HG02884 (cell line): ENCODE measurements around the gene HLA-DRA.

ENCODE experiments used
- ATAC-seq: cut with Tn5 transposase; IDR thresholded peaks from one replicate; pipeline ENCODE4 v1.9.1; 2021; ENCODE audit warnings: mild to moderate bottlenecking, moderate library complexity; ENCODE audit not compliant: unreplicated experiment

The HLA-DRA gene

DNA sequence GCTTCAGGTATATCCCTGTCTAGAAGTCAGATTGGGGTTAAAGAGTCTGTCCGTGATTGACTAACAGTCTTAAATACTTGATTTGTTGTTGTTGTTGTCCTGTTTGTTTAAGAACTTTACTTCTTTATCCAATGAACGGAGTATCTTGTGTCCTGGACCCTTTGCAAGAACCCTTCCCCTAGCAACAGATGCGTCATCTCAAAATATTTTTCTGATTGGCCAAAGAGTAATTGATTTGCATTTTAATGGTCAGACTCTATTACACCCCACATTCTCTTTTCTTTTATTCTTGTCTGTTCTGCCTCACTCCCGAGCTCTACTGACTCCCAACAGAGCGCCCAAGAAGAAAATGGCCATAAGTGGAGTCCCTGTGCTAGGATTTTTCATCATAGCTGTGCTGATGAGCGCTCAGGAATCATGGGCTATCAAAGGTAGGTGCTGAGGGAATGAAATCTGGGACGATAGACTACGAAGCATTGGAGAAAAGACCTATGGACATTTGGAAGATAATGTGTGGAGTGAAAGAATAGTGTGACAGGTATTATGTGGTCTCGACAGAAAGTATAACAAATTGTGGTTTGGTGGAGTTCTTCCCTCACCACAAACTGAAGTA is at the start of gene HLA-DRA:
TSS of gene HLA-DRA (plus strand) at position 286 of the 613 bp plus-strand sequence. CDS start at position 350, 64 bp downstream.
- ATAC-seq = peak; percentile 65

GRCh38 chr6:32391505-32391904 is 48.2 kb upstream of the HLA-DRA start:
- ATAC-seq = no peak

GRCh38 chr6:32393665-32394420 is 45.8 kb upstream of the HLA-DRA start:
- ATAC-seq = no peak

GRCh38 chr6:32396028-32396427 is 43.7 kb upstream of the HLA-DRA start:
- ATAC-seq = no peak

DNA sequence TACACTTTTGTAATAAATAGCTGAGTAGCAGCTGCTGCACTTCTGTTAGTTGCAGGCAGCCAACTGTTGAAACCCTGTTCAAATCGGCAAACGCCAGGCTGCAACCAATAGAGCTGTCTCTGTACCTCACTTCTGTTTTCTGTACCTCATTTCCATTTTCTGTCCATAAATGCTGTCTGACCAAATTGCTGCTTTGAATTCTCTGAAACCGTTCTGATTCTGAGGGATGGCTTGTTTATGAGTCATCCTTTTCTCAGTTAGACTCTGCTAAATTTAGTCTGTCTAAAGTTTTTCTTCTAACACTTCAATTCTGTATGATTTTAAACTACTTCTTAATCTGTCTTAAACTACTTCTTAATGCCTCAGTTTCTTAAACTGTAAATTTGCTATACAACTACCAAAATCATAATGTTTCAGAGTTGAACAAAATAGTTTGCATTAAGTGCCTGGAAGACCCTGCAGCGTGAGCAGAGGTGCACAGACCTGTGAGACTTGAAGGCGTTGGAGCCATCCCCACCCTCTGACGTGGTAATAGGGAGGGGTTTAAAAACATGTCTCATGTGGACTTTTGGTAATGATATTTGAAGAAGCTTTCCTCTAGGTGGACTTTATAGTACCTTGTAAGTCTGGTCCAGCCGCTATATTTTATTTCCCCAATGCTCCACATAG is 42.3 kb upstream of the HLA-DRA start:
- ATAC-seq = no peak

DNA sequence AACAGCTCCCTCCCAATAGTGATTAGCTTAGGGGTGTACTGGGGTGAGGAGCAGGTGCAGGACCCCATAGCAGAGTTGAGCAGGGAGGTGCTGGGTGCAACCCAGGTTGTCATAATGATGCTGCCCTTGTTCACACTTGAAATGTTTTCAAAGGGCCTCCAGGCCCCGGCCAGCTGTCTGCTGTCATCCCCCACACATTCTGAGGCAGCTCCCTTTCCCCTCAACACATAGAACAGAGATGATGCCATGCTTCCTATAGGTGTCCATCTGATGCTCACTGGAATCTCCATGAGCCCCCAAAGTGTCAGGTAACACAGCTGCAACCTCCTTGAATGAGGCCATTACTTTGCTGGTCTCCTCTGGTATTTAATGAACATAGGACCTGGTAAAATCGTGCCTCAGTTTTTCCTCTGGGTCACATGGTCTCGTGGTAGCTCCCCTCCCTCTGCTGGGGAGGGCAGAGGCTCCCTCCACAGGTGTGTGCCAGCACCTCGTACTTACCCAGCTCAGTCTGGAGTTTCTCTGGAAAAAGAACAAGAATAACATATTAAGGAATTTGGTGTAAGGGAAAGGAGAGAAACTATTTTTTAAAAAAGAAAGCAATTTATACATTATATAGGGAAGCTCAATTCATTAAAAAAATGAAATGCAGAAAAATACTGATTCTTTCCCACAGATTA is 38.3 kb upstream of the HLA-DRA start:
- no peak for ATAC-seq

DNA sequence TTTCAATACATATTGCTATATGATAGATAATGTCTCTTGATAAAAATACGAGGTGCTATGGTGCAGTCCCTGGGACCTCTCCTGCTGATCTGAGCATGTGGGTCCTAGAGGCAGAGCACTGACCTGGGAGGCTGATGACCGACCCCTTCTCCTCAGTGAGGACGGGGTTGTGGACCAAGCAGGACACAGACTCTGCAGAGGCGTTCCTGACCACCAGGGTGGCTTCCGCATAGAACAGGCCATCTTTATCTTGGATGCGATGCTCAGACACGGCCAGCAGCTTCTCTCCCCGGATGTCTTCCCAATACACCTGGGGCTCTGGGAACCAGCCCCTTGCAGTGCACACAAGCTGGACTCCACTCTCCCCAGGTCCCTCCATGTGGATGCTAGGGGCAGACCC is 36.9 kb upstream of the HLA-DRA start:
- ATAC-seq = no peak

- no peak for ATAC-seq
These were observed 34.0 kb upstream of the HLA-DRA start for GRCh38 chr6:32405656-32406055.

DNA sequence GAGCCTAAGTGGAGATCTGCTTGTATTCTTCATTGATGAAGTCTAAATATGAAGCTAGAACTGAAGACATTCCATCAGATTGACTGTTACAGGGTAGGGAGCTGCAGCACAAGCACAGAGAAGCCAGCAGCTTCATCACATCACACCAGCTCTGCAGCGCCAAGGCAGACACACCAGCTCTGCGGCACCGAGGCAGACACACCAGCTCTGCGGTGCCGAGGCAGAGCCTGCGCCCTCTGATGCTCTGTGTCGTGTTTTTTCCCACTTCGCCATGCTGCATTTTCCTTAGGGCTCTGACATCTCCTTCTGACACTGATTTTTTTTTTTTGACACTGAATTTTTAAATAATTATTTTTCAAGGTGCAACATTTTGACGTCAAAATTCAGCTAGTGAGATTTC is 33.5 kb upstream of the HLA-DRA start:
- ATAC-seq = no peak

DNA sequence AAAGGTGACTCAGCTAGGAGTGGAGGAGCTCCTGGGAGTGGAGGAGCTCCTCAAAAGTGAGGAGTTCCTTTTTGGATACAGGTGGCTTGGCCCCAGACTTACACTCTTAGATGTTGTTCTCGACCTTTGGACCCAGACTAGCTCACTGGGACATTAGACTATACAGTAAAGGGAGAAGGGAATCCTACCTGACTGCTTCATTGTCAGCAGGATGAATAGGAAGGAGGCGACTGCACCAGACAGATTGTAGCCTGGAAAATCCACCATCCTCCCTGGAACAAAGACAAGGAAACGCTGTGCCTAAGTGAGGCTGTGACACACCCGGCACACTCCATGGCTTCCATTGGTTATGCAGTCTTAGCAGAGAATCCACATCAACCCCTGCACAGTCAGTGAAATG is 32.8 kb upstream of the HLA-DRA start, which contains the start of gene BTNL2:
TSS of gene BTNL2 (minus strand) at position 325 of the 400 bp plus-strand sequence. CDS start at position 267, 58 bp downstream.
- ATAC-seq = no peak

- no peak for ATAC-seq
These were observed 28.8 kb upstream of the HLA-DRA start for GRCh38 chr6:32410906-32411305.

- no peak for ATAC-seq
These were observed 27.9 kb upstream of the HLA-DRA start for GRCh38 chr6:32411566-32412327.

GRCh38 chr6:32413427-32414047 is 26.1 kb upstream of the HLA-DRA start:
- no peak for ATAC-seq

DNA sequence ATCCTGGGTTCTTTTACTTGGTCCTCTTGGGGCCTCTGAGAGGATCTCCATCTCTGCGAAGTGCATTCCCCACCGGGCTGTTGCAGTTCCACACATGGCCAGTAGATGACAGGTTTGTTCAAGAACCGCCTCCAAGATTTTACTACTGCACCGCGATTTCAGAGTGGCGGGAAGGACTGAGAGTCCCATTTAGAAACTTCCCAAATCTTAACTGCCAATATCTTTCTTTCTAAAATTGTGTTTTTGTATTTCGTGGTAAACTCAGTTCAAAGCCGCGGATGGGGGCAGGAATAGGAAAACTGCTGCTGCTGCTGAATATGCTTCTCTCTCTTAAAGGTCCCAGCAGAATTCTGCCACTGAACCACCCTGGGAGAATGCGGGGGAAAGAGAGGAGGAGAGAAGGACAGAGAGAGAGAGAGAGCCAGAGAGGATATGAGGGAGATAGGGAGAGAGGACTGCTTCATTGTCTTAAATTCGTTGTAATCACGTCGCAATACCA is 24.1 kb upstream of the HLA-DRA start:
- ATAC-seq = no peak

GRCh38 chr6:32416036-32416435 is 23.7 kb upstream of the HLA-DRA start:
- ATAC-seq = no peak

GRCh38 chr6:32424589-32425300 is 14.9 kb upstream of the HLA-DRA start:
- ATAC-seq = no peak

- no peak for ATAC-seq
These were observed 13.3 kb upstream of the HLA-DRA start for GRCh38 chr6:32426338-32426737.

GRCh38 chr6:32427218-32427617 is 12.5 kb upstream of the HLA-DRA start:
- ATAC-seq = no peak

DNA sequence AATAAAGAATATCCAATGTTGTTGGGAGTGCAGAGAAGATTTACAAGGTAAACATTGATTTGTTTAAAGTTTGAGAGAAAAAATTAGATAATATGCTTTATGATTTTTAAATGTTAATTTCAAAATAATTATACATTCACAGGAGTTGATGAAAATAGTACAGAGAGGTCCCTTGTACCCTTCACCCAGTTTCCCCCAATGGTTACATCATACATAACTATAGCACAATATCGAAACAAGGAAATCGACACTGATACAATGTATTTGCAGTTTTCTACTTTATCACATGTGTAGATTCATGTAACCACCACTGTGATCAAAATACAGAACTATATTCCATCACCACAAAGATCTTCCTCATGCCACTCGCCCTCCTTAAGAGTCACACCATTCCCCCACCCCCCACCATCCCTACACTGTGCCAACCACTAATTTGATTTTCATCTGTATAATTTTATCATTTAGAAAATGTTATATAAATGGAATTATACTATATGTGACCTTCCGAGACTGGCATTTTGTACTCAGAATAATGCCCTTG is 11.7 kb upstream of the HLA-DRA start:
- no peak for ATAC-seq
